ENCODE measurements around the gene MRPL42.

Gene MRPL42

GRCh38 chr12:93565760-93566159 lies 98.4 kb downstream of the MRPL42 start:
- no peak overlapping the region for H3K9ac ChIP-seq (ENCODE audit: low read depth, low read length)
- H3K9me3 ChIP-seq (ENCODE audit: control insufficient read depth, insufficient read depth, low read length), result no peaks in the 10 kb centered on the region
- no peaks in the 10 kb centered on the region for H3K36me3 ChIP-seq (ENCODE audit: control insufficient read depth, insufficient read depth, low read length)
- peaks cover 2% of the 10 kb centered on the region for H3K4me1 ChIP-seq (ENCODE audit: control insufficient read depth, insufficient read depth, low read length)
- H3K4me3 ChIP-seq (ENCODE audit: low read depth, low read length), result no peak overlapping the region
- H3K27me3 ChIP-seq (ENCODE audit: control insufficient read depth, insufficient read depth, low read length), result peaks cover 29% of the 10 kb centered on the region
